HG03439 (cell line): ENCODE results near the gene KEL.
A peak's percentile ranks its signal among the peaks of the same experiment; 100 is the strongest.
"Not testable (repeated sequence)": the region's sequence is repeated elsewhere in the genome, so short reads cannot be mapped to it uniquely, and the experiment has no call there.

Experiments
- ATAC-seq: cut with Tn5 transposase; IDR thresholded peaks from one replicate; pipeline ENCODE4 v1.9.1; 2021; ENCODE audit warnings: mild to moderate bottlenecking, moderate library complexity; ENCODE audit not compliant: unreplicated experiment

Gene KEL

DNA sequence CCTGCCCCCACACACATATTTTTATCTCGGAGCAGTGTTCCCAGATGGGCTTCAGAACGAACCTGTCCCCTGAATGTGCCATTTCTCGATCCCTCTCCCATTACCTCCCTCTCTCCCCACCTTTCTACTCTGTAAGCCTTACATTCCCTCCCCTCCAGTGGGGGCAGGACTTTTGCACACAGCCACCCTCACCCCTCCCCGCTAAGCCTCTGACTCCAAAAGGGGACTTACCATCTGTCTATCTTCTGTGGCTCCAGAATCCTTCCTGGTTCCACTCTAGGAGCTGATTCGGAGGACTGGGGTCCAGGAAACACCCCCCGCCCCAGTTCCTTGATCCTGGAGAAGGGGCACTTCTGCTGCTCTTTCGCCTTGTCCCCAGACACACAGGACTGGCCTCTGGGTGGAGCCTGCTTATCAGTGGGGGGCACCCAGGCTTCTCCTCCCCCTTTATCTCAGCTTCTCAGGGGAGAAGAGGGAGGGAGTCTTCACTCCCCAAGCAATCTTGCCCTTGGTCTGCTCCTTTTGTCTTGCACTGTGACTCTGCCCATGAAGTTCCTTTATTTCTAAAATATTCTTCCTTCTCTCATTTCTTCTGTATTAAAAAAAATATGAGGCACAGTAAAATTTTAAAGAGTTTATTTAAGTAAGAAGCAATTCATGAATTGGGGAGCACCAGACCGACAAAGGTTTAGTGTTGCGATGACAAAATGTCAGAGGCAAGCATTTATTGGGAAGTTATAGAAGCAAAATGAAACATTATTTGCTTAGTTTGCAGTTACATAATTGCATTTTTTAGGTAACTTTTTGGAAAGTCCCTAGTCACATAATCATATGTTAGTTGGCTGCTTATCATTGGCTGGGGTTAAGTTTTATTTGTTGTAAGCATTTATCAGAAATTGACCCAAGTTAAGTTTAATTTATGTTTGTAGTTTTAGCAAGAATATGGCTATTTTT lies at the start of gene KEL:
TSS of gene KEL (minus strand) at position 391 of the 954 bp plus-strand sequence. CDS start at position 234, 157 bp downstream.
- ATAC-seq: no peak

DNA sequence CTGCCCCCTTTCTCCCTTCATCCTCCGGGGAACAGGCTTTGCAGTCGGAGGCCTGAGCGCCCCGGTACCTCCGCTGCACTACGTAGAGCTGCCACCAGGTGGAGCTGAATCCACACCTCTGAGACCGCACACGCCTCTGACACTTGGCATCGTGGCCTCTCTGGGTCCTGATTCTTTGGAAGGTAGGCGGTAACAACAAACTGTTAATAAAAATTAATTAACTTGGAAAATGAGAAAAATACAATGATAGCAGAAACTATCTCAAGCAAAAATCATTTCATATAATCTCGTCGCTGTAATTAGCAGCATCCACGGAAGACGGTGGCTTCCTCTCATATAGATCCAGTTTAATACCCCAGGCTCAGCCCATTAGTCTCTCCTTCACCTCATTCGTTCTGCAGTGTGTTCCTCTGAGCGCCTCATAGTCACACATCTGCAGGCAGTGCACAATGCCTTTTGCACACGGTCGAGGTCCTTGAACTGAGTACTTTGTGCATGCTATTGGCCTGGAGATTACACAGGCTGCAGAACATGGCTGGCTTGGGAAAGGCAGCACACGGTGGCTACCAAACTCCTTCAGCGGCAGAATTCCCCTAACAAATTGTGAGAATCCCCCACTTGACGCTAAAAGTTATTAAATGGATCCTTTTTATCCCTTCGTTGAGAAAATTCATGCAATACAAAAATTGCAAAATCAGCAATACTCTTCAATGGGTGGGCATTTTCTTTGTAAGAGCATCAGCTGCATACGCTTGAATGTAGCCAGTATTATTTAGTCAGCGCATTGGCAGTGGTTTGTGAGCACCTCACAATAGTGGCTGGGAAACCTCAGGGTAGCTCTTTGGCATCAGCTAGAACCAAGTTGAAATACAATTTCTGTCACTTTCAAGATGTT lies 46.1 kb upstream of the KEL start:
- ATAC-seq: peak; percentile 88

- no peak for ATAC-seq
Observed at GRCh38 chr7:143005632-143006260, 43.6 kb upstream of the KEL start.

DNA sequence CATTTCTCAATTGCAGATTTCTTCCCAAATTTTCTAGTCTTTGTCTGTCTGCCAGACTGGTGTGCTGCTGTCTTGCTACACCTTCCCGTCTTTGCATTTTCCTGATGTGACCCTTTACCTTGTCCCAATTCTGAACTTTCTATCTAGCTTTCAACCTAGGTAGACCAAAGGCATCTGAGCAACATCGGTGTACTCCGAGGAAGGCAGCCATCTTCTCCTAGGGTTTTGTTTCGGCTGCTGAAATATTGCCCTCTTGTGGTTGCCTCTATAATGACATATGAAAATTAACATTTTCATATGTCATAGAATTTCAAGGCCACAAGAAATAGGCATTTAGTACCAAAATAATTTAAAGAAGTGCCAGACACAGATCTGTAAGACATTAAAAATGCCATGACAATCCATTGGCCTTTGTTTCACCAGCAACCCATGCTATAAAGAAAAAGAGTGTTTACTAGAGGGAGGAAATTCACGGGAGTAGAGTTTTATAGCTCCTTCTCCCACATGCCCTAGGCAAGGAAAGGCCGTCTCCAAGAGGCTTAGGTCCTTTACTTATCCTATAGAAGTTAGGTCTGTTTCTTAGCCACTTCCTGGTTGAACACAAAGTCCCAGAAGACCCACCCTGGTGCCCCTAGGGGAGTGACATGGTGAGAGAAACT lies 41.4 kb upstream of the KEL start:
- ATAC-seq: peak; percentile 58

DNA sequence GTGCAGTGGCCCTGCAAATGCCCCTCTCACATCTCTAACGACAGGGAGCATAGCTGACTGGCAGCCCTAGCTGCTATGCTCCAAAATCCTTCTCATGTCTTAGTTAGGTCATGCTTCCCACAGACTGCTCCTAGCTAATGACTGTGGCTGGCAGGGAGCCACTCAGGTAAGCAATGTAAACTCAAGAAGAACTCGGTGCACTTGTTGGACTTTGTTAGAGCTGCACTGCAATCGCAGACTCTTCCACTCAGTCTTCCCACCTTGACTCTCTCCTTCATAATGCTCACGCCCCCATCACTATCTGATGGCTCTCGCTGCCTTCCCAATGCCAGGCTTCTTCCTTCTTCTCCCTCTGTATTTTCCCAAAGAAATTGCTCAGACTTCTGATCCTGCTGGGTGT lies 40.7 kb upstream of the KEL start:
- no peak for ATAC-seq

DNA sequence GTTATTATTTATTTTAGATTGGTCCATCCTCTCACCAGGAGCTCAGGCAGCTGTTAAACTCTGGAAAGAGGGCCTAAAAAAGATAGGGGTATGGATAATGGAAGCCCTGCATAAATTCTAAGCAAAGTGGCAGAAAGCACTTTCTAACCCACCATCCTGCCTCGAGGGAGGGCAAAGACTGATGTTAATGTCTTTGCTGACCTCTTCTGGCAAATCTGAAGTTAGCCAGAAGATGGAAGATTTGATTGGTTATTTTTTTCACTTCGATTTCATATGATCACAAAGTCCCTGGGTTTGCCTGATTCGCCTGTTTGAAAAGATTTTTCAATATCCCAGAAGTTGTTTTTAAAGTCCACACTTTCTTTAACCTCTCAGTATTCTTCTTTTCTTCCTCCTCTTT lies 39.9 kb upstream of the KEL start:
- no peak for ATAC-seq

DNA sequence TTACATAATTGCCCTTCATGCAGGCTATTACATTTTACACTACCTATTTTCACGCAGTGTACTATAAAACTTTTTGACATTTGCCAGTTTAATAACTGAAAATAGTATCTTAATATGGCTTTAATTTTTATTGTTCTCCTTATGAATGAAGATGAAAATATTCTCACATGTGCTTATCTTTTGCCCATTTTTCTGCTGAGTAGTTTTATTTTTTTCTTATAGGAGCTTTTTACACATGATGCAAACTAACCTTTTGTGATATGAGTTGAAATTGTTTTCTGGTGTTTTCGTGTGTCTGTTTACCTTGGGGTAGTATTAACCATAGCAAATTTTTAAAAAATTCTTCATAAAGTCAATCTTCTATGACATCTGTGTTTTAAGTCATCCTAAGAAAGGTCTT lies 38.5 kb upstream of the KEL start:
- ATAC-seq: no peak

DNA sequence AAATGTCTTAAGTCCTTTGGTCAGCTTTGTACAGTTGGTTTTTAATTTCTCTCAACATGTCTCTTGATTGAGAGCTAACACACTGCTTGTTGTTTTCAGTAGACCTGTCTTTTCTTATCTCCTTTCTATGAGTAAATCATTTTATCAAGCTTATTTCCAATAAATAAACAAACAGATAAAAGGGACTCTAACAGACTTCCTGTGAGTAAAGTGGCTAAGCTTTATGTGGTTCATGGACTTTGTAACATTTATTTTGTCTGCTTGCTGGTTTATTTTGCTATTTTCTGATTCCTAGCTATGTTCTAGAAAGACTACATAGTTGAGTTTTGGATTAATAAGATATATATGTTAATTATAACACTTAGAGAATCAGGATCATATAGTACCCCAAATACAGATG lies 37.6 kb upstream of the KEL start:
- ATAC-seq: no peak

- ATAC-seq: no peak
Observed at GRCh38 chr7:142998966-142999365, 36.8 kb upstream of the KEL start.

DNA sequence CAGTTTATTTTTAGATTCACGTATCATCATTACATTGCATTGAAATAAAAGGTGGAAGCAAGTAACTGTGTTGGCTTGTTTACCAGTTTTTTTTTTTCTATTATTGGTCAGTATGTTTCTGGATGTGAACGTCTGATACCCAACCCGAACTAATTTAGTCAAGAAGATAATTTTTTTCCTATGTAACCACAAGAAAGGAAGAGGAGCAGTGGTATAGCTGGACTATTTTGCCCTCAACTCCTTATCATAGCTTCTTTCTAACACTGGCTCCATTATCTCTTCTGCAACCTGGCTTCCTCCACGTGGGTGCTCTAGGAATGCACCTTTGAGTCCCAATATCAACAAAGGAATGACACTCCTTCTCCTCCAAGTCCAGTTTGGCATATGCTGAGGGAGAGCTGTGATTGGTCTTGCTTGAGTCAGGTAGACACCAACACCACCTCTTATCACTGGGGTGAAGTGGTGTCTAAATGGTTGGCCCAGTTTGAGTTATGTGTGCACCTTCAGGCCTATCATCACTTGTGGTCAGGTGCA lies 35.4 kb upstream of the KEL start:
- ATAC-seq: no peak

DNA sequence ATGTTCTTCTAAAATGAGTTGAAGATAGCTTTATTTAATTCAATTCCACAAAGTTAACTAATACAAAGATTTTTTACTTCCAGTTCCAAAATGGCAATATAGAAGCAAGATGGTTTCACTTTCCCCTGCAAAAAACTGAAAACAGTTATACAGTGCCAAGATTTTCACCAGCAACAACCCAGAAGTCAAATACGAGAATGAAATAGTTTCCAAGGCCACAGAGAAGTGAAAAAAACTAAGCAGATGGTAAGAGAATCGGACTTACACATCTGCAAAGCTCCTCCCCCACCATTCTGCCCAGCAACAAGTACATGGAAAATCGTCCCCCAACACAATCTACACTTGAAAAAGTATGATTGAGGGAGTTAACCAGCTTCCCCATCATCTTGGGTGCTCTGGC lies 30.3 kb upstream of the KEL start:
- ATAC-seq: no peak

- no peak for ATAC-seq
Observed at GRCh38 chr7:142984297-142984696, 22.1 kb upstream of the KEL start.

DNA sequence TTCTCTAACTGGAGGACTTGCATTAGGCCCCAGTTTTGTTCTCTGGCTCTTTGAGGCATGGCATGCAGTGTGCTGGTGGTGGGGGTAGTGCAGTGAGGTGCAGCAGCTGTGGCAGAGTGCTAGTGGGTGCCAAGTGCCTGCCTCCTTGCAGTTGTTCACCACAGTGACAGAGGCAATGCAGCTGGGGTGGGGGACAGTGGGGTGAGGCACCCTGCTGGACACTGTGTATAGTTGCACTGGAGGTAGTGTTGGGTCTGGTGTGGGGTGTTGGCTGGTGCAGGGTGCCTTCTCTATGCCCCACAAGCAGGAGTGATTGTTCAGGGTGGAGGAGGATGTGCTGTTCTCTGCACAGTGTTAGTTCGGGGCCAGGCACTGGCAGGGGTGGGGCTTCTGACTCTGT lies 21.7 kb upstream of the KEL start:
- ATAC-seq: no peak

- ATAC-seq: not testable (repeated sequence)
Observed at GRCh38 chr7:142978402-142978801, 16.2 kb upstream of the KEL start.

DNA sequence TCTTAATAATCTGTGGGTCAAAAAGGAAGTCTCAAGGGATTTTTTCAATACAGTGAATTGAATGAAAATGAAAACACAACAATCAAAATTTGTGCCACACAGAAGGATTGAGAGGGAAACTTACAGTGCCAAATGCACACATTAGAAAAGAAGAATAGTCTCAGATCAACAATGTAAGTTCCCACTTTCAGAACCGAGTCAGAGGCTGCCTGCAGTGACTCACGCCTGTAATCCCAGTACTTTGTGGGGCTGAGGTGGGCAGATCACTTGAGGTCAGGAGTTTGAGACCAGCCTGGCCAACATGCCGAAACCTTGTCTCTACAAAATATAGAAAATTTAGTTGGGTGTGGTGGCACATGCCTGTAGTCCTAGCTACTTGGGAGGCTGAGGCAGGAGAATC lies 12.5 kb upstream of the KEL start:
- no peak for ATAC-seq

GRCh38 chr7:142969183-142969582 lies 7.0 kb upstream of the KEL start:
- no peak for ATAC-seq

DNA sequence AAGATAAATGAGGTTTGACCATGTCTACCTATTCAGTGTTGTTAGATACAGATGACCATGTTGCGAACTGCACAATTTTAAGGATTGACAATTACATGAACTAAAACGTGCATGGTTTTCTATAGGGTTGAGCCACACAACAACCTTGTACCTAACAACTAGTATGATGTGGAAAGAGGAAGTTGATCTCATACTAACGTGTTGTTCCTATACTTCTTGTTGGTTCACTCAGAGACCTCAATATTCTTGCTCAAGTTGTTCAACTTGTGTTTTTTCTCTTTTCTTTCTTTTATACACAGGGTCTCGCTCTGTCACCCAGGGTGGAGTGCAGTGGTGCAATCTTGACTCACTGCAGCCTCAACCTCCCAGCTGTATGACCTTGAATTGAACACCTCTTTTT lies 6.1 kb upstream of the KEL start:
- ATAC-seq: no peak

GRCh38 chr7:142964502-142965246 lies 2.5 kb upstream of the KEL start:
- no peak for ATAC-seq

DNA sequence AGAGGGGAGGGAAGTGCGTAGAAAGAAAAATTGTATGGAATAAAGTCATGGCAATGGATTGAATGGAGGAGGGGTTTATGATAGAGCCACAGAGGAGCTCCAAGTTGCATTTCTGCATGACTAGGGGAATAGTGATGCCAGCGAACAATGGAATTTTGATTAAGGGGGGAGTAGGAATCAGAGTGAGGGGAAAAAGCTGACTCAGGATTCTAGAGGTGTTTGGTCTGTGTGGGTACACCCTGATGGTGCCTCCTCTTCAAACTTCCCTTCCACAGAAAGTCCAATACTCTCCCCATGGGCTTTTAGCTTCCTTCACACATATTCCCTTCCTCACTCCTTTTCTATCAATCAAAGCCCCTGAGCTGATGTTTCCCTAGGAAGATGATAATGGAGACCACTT lies 1.8 kb upstream of the KEL start:
- no peak for ATAC-seq

- no peak for ATAC-seq
Observed at GRCh38 chr7:142962991-142963390, 828 bp upstream of the KEL start.
